Mesenchymal stem cell (in vitro differentiated cells and primary cell): ENCODE data around the gene CD68.
A peak's percentile ranks its signal among the peaks of the same experiment; 100 is the strongest.

Source experiments
- DNase-seq: peaks from one replicate; pipeline ENCODE4 v3.0.0-alpha.2; 2013
- H2AFZ ChIP-seq: one replicate; pipeline ENCODE4 v1.6.1; 2013; ENCODE audit warnings: low read depth, mild to moderate bottlenecking, control low read depth, inconsistent platforms, low read length, moderate library complexity
- H2AK5ac ChIP-seq: 2 replicates; pipeline ENCODE4 v1.6.1; 2013; ENCODE audit warnings: low read length, moderate library complexity, mild to moderate bottlenecking, inconsistent platforms; ENCODE audit not compliant: severe bottlenecking
- H2BK120ac ChIP-seq: one replicate; pipeline ENCODE4 v1.6.1; 2013; ENCODE audit warnings: low read depth, mild to moderate bottlenecking, inconsistent platforms, low read length, moderate library complexity
- H2BK12ac ChIP-seq, 2 experiments: one replicate each; pipeline ENCODE4 v1.6.1; 2013; ENCODE audit warnings: inconsistent platforms in 2 of 2, low read length in 2 of 2, mild to moderate bottlenecking in 2 of 2, moderate library complexity in 2 of 2, control low read depth in 1 of 2
- H2BK15ac ChIP-seq: one replicate; pipeline ENCODE4 v1.6.1; 2013; ENCODE audit warnings: mild to moderate bottlenecking, low read depth, inconsistent platforms; ENCODE audit not compliant: poor library complexity, severe bottlenecking
- H2BK5ac ChIP-seq: 2 replicates; pipeline ENCODE4 v1.6.1; 2013; ENCODE audit warnings: low read depth, mild to moderate bottlenecking, low read length, control low read depth, inconsistent platforms; ENCODE audit not compliant: poor library complexity, severe bottlenecking
- H3K14ac ChIP-seq, 2 experiments: one replicate each; pipeline ENCODE4 v1.6.1; 2013; ENCODE audit warnings: inconsistent platforms in 2 of 2, low read length in 2 of 2, control low read depth in 1 of 2, mild to moderate bottlenecking in 1 of 2, moderate library complexity in 1 of 2
- H3K18ac ChIP-seq, 2 experiments: one replicate each; pipeline ENCODE4 v1.6.1; 2013; ENCODE audit warnings: inconsistent platforms in 2 of 2, low read length in 2 of 2, control low read depth in 1 of 2, low read depth in 1 of 2, mild to moderate bottlenecking in 1 of 2
- H3K23ac ChIP-seq, 2 experiments: one replicate each; pipeline ENCODE4 v1.6.1; 2013; ENCODE audit warnings: inconsistent platforms in 2 of 2, low read length in 2 of 2, mild to moderate bottlenecking in 2 of 2, moderate library complexity in 2 of 2, control low read depth in 1 of 2
- H3K27ac ChIP-seq: 2 replicates; pipeline ENCODE4 v1.5.1; 2013; ENCODE audit warnings: mild to moderate bottlenecking, moderate library complexity, low read length, control low read depth, inconsistent platforms; ENCODE audit not compliant: poor library complexity, severe bottlenecking
- H3K27me3 ChIP-seq, 2 experiments: 2 replicates each; pipeline versions ENCODE4 v1.6.1 to v1.7.0; 2013; ENCODE audit warnings: low read length in 2 of 2, mild to moderate bottlenecking in 2 of 2, moderate library complexity in 2 of 2, control low read depth in 1 of 2, inconsistent platforms in 1 of 2; ENCODE audit not compliant: control insufficient read depth in 1 of 2, insufficient read depth in 1 of 2
- H3K36me3 ChIP-seq, 2 experiments: 2 replicates each; pipeline versions ENCODE4 v1.6.1 to v1.7.0; 2013; ENCODE audit warnings: low read length in 2 of 2, control low read depth in 1 of 2, inconsistent platforms in 1 of 2, low read depth in 1 of 2, mild to moderate bottlenecking in 1 of 2; ENCODE audit not compliant: insufficient read depth in 2 of 2, control insufficient read depth in 1 of 2
- H3K4ac ChIP-seq, 2 experiments: one replicate each; pipeline ENCODE4 v1.6.1; 2013; ENCODE audit warnings: inconsistent platforms in 2 of 2, low read length in 2 of 2, mild to moderate bottlenecking in 2 of 2, moderate library complexity in 2 of 2, control low read depth in 1 of 2, low read depth in 1 of 2
- H3K4me1 ChIP-seq: 2 replicates; pipeline ENCODE4 v1.6.1; 2013; ENCODE audit warnings: low read depth, low read length, control low read depth; ENCODE audit not compliant: control insufficient read depth, insufficient read depth
- H3K4me2 ChIP-seq: 2 replicates; pipeline ENCODE4 v1.6.1; 2013; ENCODE audit warnings: low read length, mild to moderate bottlenecking, inconsistent platforms; ENCODE audit not compliant: poor library complexity, severe bottlenecking
- H3K4me3 ChIP-seq, 2 experiments: 2 replicates each; pipeline versions ENCODE4 v1.5.1 to v1.7.0; 2013; ENCODE audit warnings: low read length in 2 of 2, mild to moderate bottlenecking in 2 of 2, control low read depth in 1 of 2, low read depth in 1 of 2; ENCODE audit not compliant: insufficient read depth in 1 of 2
- H3K79me1 ChIP-seq: replicated peaks from 2 replicates; pipeline ENCODE4 v1.6.1; 2013; ENCODE audit warnings: mild to moderate bottlenecking, control low read depth, low read length, inconsistent platforms; ENCODE audit not compliant: poor library complexity, severe bottlenecking
- H3K9ac ChIP-seq: 2 replicates; pipeline ENCODE4 v1.7.0; 2013; ENCODE audit warnings: mild to moderate bottlenecking, low read length, moderate library complexity
- H3K9me3 ChIP-seq: 2 replicates; pipeline ENCODE4 v1.7.0; 2013; ENCODE audit warnings: mild to moderate bottlenecking, low read length; ENCODE audit not compliant: control insufficient read depth
- H4K8ac ChIP-seq: one replicate; pipeline ENCODE4 v1.6.1; 2013; ENCODE audit warnings: inconsistent platforms, mild to moderate bottlenecking, low read length, moderate library complexity
- H4K91ac ChIP-seq: one replicate; pipeline ENCODE4 v1.6.1; 2013; ENCODE audit warnings: mild to moderate bottlenecking, low read length, inconsistent platforms
- WGBS: methylation state at CpG from one replicate; pipeline ENCODE4 v1.1.7; 2013; ENCODE audit warnings: mixed read lengths; 5-methylcytosine and 5-hydroxymethylcytosine counted together

Gene CD68

DNA sequence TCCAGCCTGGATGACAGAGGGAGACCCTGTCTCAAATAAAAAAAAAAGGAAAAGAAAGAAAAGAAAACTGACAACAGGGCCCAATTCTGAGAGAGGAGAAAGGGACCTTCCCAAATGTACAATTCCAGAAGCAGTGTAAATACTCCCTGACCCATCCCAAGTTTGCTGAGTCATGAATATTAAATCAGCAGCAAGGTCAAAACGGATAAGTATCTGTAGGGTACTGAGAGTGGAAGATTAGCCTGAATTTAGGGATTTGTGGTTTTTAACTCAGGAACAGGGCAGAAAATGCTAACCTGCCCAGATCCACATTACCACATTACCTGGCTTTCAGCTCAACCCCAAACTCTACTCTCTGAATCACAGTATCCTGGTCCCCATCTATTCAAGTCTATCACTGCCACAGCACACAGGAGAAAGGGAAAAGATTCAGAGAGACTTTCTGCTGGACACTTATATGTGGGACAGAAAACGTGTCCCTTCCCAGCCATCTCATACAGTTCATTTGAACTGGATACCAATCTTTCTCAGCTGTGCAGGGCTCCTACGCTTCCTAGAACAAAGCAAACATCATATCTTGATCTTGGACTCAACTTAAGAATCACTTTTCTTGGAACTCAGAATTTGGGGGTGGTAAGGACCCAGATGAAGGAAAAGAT, 32.3 kb downstream of the CD68 start:
- no peak overlapping the region for H4K8ac ChIP-seq
- H2BK15ac ChIP-seq, result no peak overlapping the region
- peaks cover 3 to 29% of the 10 kb centered on the region in 2 experiments for H3K36me3 ChIP-seq
- H3K4me3 ChIP-seq, result peak overlapping the region in 1 of 2 experiments; percentile 28
- no peak overlapping the region for H2AFZ ChIP-seq
- peak overlapping the region; percentile 35 for H2AK5ac ChIP-seq
- no peak overlapping the region for H3K4ac ChIP-seq
- peaks cover 4% of the 10 kb centered on the region for H3K4me1 ChIP-seq
- no peak overlapping the region for H3K27ac ChIP-seq
- H3K79me1 ChIP-seq, result peaks cover 2% of the 10 kb centered on the region
- no peaks in the 10 kb centered on the region for H3K27me3 ChIP-seq
- no peak overlapping the region for H3K14ac ChIP-seq
- no peak overlapping the region for H3K23ac ChIP-seq
- H2BK5ac ChIP-seq, result no peak overlapping the region
- H3K18ac ChIP-seq, result no peak overlapping the region
- no peak overlapping the region for H2BK120ac ChIP-seq
- no peak for DNase-seq
- H3K9ac ChIP-seq, result peak overlapping the region; percentile 37
- 67% methylated on average over 1 of the region's 3 CpGs for WGBS
- H3K9me3 ChIP-seq, result no peaks in the 10 kb centered on the region
- H3K4me2 ChIP-seq, result peak overlapping the region; percentile 58
- H2BK12ac ChIP-seq, result no peak overlapping the region
- no peak overlapping the region for H4K91ac ChIP-seq

DNA sequence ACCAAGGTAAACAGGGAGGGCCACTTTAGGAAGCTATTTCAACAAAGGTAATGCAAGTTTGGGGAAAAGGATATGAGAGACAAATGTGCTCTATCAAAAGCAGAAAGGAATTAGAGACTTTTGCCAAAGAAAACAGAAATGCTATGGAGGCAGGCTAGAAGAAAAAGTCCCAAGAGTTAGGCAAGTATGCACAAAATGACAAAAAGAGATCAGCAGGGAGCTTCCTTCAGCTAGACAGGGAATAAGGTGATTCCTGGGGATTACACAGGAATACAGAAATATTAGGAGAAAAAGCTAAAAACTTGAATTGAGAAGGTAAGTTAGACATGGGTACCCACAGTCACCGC, 32.8 kb downstream of the CD68 start:
- H2BK120ac ChIP-seq, result no peak overlapping the region
- no peak overlapping the region for H2BK5ac ChIP-seq
- no peak overlapping the region for H3K4ac ChIP-seq
- DNase-seq, result no peak
- no peak overlapping the region for H2BK12ac ChIP-seq
- H3K23ac ChIP-seq, result no peak overlapping the region
- H3K4me1 ChIP-seq, result peaks cover 4% of the 10 kb centered on the region
- 93% methylated on average over 1 of the region's 1 CpG for WGBS
- H3K14ac ChIP-seq, result no peak overlapping the region
- H2AK5ac ChIP-seq, result no peak overlapping the region
- H3K4me2 ChIP-seq, result peak overlapping the region; percentile 58
- peaks cover 2% of the 10 kb centered on the region for H3K79me1 ChIP-seq
- no peak overlapping the region for H4K8ac ChIP-seq
- H3K27ac ChIP-seq, result no peak overlapping the region
- no peak overlapping the region for H4K91ac ChIP-seq
- peaks cover 3 to 29% of the 10 kb centered on the region in 2 experiments for H3K36me3 ChIP-seq
- no peaks in the 10 kb centered on the region for H3K27me3 ChIP-seq
- H3K9ac ChIP-seq, result peak overlapping the region; percentile 37
- no peak overlapping the region for H2BK15ac ChIP-seq
- no peak overlapping the region for H3K18ac ChIP-seq
- peak overlapping the region in 1 of 2 experiments; percentile 28 for H3K4me3 ChIP-seq
- H2AFZ ChIP-seq, result no peak overlapping the region
- H3K9me3 ChIP-seq, result no peaks in the 10 kb centered on the region

DNA sequence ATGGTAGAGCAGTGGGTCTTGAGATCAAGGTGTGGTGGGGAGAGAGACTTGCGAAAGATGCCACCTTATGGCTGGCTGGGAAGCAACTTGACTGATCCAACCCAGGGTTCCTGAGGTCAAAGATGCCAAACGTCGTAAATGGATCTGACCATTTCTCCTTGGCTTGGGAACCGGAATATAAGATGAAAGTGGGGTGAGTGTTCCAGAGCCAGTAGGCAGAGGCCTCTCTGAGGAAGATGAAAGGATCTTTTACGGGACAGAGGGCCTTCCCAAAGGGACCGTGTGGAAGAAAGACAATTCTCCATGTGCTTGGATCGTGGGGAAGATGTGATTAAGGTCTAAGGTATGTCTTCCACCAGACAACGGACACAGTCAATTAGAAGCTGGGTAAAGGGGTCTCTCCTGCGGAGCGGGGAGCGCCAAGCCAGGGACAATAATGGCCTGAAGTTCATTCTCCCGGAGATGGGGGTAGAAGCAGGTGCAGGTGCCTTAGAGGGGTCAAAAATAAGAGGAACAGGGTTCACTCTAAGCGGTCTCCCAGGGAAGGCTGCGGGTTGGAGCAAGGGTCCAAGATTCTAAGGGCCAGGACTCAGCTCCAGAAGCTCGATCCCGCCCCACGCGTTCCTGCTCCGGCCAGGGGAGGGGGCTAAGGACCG, 34.5 kb downstream of the CD68 start:
- Histone ChIP-seq H2AFZ (peak overlapping the region; percentile 77), H3K14ac (peak overlapping the region in 1 of 2 experiments; percentile 91), H3K4me1 (peaks cover 3% of the 10 kb centered on the region), H2BK120ac (peak overlapping the region; percentile 83), H3K27ac (peak overlapping the region; percentile 79), H4K8ac (peak overlapping the region; percentile 57), H3K27me3 (no peaks in the 10 kb centered on the region), H2BK5ac (peak overlapping the region; percentile 66), H3K79me1 (peaks cover 2% of the 10 kb centered on the region), H3K23ac (peak overlapping the region; percentile 34 to 80), H3K9me3 (no peaks in the 10 kb centered on the region), H4K91ac (peak overlapping the region; percentile 56), H3K4me2 (peak overlapping the region; percentile 70), H2AK5ac (no peak overlapping the region), H3K9ac (peak overlapping the region; percentile 95), H3K36me3 (peaks cover 0 to 24% of the 10 kb centered on the region in 2 experiments), H3K4ac (peak overlapping the region in 1 of 2 experiments; percentile 97), H2BK15ac (no peak overlapping the region), H3K4me3 (peak overlapping the region; percentile 95 to 96), H2BK12ac (no peak overlapping the region), H3K18ac (peak overlapping the region; percentile 66 to 78)
- peak; percentile 63 for DNase-seq
- WGBS, result 11% methylated on average over 20 of the region's 20 CpGs
